ENCODE results near the gene CLEC4A.
"Not testable (repeated sequence)": the region's sequence is repeated elsewhere in the genome, so short reads cannot be mapped to it uniquely, and the experiment has no call there.

The CLEC4A gene

GRCh38 chr12:8143261-8143660, 19.8 kb downstream of the CLEC4A start:
- TF ChIP-seq, protein P1, sequence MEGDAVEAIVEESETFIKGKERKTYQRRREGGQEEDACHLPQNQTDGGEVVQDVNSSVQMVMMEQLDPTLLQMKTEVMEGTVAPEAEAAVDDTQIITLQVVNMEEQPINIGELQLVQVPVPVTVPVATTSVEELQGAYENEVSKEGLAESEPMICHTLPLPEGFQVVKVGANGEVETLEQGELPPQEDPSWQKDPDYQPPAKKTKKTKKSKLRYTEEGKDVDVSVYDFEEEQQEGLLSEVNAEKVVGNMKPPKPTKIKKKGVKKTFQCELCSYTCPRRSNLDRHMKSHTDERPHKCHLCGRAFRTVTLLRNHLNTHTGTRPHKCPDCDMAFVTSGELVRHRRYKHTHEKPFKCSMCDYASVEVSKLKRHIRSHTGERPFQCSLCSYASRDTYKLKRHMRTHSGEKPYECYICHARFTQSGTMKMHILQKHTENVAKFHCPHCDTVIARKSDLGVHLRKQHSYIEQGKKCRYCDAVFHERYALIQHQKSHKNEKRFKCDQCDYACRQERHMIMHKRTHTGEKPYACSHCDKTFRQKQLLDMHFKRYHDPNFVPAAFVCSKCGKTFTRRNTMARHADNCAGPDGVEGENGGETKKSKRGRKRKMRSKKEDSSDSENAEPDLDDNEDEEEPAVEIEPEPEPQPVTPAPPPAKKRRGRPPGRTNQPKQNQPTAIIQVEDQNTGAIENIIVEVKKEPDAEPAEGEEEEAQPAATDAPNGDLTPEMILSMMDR (IDR thresholded peaks at IDR 0.05; ENCODE audit: low read depth, low read length): no peak
- H3K4me3 ChIP-seq (ENCODE audit: low read depth, low read length): no peak overlapping the region

DNA sequence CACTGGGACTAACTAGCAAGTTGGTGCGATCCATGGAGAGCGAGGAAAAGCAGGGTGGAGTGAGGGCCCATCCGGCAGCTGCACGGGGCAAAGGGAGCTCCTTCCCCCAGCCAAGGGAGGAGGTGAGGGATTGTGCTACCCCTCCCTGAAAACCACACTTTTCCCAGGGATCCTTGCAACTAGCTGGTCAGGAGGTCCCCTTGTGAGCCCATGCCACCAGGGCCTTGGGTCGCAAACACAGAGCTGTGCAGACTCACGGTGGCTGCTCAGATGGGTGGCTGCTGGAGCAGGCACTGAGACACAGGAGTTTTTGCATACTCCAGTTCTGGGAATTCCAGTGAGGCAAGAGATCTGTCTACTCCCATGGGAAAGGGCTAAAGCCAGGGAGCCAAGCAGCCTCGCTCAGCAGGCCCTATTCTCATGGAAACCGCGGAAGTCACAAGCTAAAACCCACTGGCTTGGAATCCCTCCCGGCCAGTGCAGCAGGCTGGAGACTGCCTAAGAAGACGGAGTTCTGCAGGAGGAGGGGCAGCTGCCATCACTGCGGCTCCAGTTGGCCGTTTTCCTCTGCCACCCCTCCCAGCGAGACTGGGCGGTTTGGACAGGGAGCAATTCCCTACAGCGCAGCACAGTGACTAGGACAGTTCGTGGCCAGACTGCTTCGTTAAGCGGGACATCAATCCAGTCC, 22.5 kb downstream of the CLEC4A start:
- TF ChIP-seq, protein P1 (IDR thresholded peaks at IDR 0.05; ENCODE audit: low read depth, low read length): no peak
- peak overlapping the region; percentile 23 for H3K4me3 ChIP-seq (ENCODE audit: low read depth, low read length)

GRCh38 chr12:8146442-8146771, 23.0 kb downstream of the CLEC4A start:
- TF ChIP-seq, protein P1 (IDR thresholded peaks at IDR 0.05; ENCODE audit: low read depth, low read length): no peak
- H3K4me3 ChIP-seq (ENCODE audit: low read depth, low read length): peak overlapping the region; percentile 23

GRCh38 chr12:8154526-8154925, 31.1 kb downstream of the CLEC4A start:
- TF ChIP-seq, protein P1 (IDR thresholded peaks at IDR 0.05; ENCODE audit: low read depth, low read length): no peak
- H3K4me3 ChIP-seq (ENCODE audit: low read depth, low read length): no peak overlapping the region

DNA sequence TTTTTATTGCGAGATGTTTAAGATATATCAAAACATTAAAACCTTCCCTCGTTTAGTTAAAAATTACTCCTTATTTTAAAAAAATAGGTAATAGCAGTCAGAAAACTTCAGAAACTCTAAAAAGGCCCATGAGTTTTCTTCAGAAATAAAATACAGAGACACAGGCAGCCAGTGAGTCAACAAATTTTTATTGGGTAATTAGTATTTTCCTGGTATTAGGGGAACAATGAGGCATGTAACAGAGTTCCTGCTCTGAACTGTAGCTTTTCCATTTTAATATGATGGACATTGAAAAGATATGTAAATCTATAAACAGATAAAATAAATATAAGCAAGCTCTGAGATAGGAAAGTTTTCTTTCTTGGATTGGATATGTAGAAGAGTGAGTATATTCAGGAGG, 33.0 kb downstream of the CLEC4A start:
- no peak overlapping the region for H3K4me3 ChIP-seq (ENCODE audit: low read depth, low read length)
- TF ChIP-seq, protein P1 (IDR thresholded peaks at IDR 0.05; ENCODE audit: low read depth, low read length): no peak

- TF ChIP-seq, protein P1 (IDR thresholded peaks at IDR 0.05; ENCODE audit: low read depth, low read length): no peak
- no peak within 1 kb of the TSS for H3K4me3 ChIP-seq (ENCODE audit: low read depth, low read length)
Observed at GRCh38 chr12:8156845-8157244, 33.4 kb downstream of the CLEC4A start, which contains the start of gene ZNF705A. Gene ZNF705A (plus strand): TSS chr12:8157015. CDS start chr12:8172626, 15,611 bp downstream.

GRCh38 chr12:8157484-8158198, 34.2 kb downstream of the CLEC4A start:
- no peak overlapping the region for H3K4me3 ChIP-seq (ENCODE audit: low read depth, low read length)

GRCh38 chr12:8172911-8173310, 49.5 kb downstream of the CLEC4A start:
- not testable (repeated sequence) for H3K4me3 ChIP-seq (ENCODE audit: low read depth, low read length)

More at GRCh38 chr12:8157484-8158198, 34.2 kb downstream of the CLEC4A start:
- TF ChIP-seq, protein P1 (IDR thresholded peaks at IDR 0.05; ENCODE audit: low read depth, low read length): no peak
